Measurements from ENCODE around the gene UBR3.

Gene UBR3

DNA sequence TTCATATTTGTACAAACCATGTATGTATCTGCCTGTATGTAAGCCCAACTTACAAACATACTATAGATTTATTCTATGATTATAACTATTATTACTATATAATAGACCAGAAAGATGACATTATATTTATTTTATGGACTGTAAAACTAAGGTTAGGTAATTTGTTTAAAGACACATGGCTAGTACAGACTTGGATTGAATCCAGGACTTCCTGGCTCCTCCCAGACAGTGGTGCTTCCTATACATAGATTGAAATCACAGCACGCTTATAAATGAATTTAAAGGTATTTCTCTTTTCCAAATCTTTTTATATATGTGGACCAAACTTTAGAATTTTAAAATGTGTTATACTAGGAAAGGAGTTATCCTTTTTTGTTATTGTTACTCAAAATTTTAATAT, 199.1 kb downstream of the UBR3 start:
- Histone ChIP-seq H3K4me3 (ENCODE audit: low read length in 2 of 2) (no peak overlapping the region), H3K9ac (ENCODE audit: low read depth in 1 of 2, low read length in 2 of 2) (no peak overlapping the region), H3K27me3 (ENCODE audit: control insufficient read depth in 2 of 2, insufficient read depth in 2 of 2, low read length in 2 of 2) (no peaks in the 10 kb centered on the region), H3K9me3 (ENCODE audit: control insufficient read depth in 2 of 2, low read length in 2 of 2) (no peaks in the 10 kb centered on the region), H3K4me1 (ENCODE audit: control insufficient read depth in 2 of 2, insufficient read depth in 2 of 2, low read length in 2 of 2) (no peaks in the 10 kb centered on the region), H3K27ac (ENCODE audit: low read depth in 2 of 2, low read length in 2 of 2) (no peak overlapping the region), H3K36me3 (ENCODE audit: control insufficient read depth in 2 of 2, insufficient read depth in 2 of 2, low read length in 2 of 2) (no peaks in the 10 kb centered on the region)

DNA sequence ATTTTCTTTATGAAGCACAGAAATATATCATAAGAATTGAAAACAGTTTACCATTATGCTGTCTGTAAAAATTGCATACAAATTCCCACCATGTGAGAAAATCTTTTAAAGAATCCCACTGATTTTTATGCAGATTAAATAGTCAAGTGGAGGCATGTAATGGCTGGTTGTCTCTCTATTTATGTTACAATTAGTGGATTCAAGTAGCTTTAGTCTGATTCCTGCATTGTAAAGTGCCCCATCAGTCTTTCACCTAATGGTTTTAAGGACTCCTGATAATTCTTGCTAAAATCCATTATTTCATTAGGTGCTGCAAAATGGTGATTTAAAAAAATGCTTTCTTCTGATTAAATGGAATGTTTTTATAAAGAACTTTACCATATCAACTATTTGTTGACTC, 202.3 kb downstream of the UBR3 start:
- Histone ChIP-seq H3K9ac (ENCODE audit: low read depth in 1 of 2, low read length in 2 of 2) (no peak overlapping the region), H3K9me3 (ENCODE audit: control insufficient read depth in 2 of 2, low read length in 2 of 2) (no peaks in the 10 kb centered on the region), H3K36me3 (ENCODE audit: control insufficient read depth in 2 of 2, insufficient read depth in 2 of 2, low read length in 2 of 2) (peaks cover 0 to 6% of the 10 kb centered on the region in 2 donors), H3K4me3 (ENCODE audit: low read length in 2 of 2) (no peak overlapping the region), H3K27me3 (ENCODE audit: control insufficient read depth in 2 of 2, insufficient read depth in 2 of 2, low read length in 2 of 2) (no peaks in the 10 kb centered on the region), H3K4me1 (ENCODE audit: control insufficient read depth in 2 of 2, insufficient read depth in 2 of 2, low read length in 2 of 2) (no peaks in the 10 kb centered on the region), H3K27ac (ENCODE audit: low read depth in 2 of 2, low read length in 2 of 2) (no peak overlapping the region)

DNA sequence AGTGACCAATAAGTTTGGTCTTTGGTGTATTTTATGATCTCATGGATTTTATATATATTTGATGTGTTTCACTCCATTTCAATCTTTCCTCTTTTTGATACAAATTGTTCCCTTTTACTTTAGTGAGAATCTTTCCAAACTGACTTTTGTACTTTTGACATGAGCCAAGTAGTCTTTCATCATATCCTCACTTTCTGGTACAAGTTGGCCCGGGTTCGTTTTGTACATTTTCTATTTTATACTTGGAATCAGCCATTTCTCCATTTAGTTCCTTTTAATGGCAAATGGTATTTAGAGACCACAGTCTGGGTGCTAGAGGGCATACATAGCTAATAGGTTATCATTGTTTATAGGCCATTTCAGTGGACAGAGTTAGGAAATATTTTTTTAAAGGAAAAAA, 202.8 kb downstream of the UBR3 start:
- Histone ChIP-seq H3K36me3 (ENCODE audit: control insufficient read depth in 2 of 2, insufficient read depth in 2 of 2, low read length in 2 of 2) (peaks cover 0 to 6% of the 10 kb centered on the region in 2 donors), H3K4me1 (ENCODE audit: control insufficient read depth in 2 of 2, insufficient read depth in 2 of 2, low read length in 2 of 2) (no peaks in the 10 kb centered on the region), H3K27ac (ENCODE audit: low read depth in 2 of 2, low read length in 2 of 2) (no peak overlapping the region), H3K9me3 (ENCODE audit: control insufficient read depth in 2 of 2, low read length in 2 of 2) (no peaks in the 10 kb centered on the region), H3K4me3 (ENCODE audit: low read length in 2 of 2) (no peak overlapping the region), H3K27me3 (ENCODE audit: control insufficient read depth in 2 of 2, insufficient read depth in 2 of 2, low read length in 2 of 2) (no peaks in the 10 kb centered on the region), H3K9ac (ENCODE audit: low read depth in 1 of 2, low read length in 2 of 2) (no peak overlapping the region)

DNA sequence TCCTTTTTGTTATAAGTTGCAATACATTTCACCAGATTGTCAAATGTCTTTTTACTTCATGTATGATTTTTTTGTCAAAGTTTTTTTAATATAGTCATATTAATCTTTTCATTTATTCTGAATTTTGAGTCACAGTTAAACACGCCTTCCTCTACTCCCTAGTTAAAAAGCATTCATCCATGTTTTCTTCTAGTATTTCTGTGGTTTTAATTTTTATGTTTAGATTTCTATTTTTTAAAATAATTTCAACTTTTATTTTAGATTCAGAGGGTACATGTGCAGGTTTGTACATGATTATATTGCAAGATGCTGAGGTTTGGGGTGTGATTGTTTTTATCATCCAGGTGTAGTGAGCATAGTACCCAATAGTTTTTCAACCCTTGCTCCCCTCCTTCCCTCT, 204.0 kb downstream of the UBR3 start:
- H3K4me3 ChIP-seq (ENCODE audit: low read length in 2 of 2): no peak overlapping the region
- H3K27me3 ChIP-seq (ENCODE audit: control insufficient read depth in 2 of 2, insufficient read depth in 2 of 2, low read length in 2 of 2): no peaks in the 10 kb centered on the region
- H3K9ac ChIP-seq (ENCODE audit: low read depth in 1 of 2, low read length in 2 of 2): no peak overlapping the region
- H3K9me3 ChIP-seq (ENCODE audit: control insufficient read depth in 2 of 2, low read length in 2 of 2): no peaks in the 10 kb centered on the region
- no peaks in the 10 kb centered on the region for H3K4me1 ChIP-seq (ENCODE audit: control insufficient read depth in 2 of 2, insufficient read depth in 2 of 2, low read length in 2 of 2)
- no peak overlapping the region for H3K27ac ChIP-seq (ENCODE audit: low read depth in 2 of 2, low read length in 2 of 2)
- peaks cover 0 to 6% of the 10 kb centered on the region in 2 donors for H3K36me3 ChIP-seq (ENCODE audit: control insufficient read depth in 2 of 2, insufficient read depth in 2 of 2, low read length in 2 of 2)

DNA sequence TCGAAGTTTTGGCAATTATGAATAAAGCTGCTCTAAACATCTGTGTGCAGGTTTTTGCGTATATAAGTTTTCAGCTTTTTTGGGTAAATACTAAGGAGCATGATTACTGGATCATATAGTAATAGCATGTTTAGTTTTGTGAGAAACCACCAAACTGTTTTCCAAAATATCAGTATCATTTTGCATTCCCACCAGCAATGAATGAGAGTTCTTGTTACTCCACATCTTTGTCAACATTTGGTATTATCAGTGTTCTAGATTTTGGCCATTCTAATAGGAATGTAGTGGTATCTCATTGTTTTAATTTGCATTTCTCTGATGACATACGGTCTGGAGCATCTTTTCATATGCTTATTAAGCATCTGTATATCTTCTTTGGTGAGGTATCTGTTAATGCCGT, 207.3 kb downstream of the UBR3 start:
- Histone ChIP-seq H3K4me3 (ENCODE audit: low read length in 2 of 2) (no peak overlapping the region), H3K36me3 (ENCODE audit: control insufficient read depth in 2 of 2, insufficient read depth in 2 of 2, low read length in 2 of 2) (peaks cover 0 to 6% of the 10 kb centered on the region in 2 donors), H3K27ac (ENCODE audit: low read depth in 2 of 2, low read length in 2 of 2) (no peak overlapping the region), H3K4me1 (ENCODE audit: control insufficient read depth in 2 of 2, insufficient read depth in 2 of 2, low read length in 2 of 2) (no peaks in the 10 kb centered on the region), H3K9me3 (ENCODE audit: control insufficient read depth in 2 of 2, low read length in 2 of 2) (no peaks in the 10 kb centered on the region), H3K9ac (ENCODE audit: low read depth in 1 of 2, low read length in 2 of 2) (no peak overlapping the region), H3K27me3 (ENCODE audit: control insufficient read depth in 2 of 2, insufficient read depth in 2 of 2, low read length in 2 of 2) (no peaks in the 10 kb centered on the region)

DNA sequence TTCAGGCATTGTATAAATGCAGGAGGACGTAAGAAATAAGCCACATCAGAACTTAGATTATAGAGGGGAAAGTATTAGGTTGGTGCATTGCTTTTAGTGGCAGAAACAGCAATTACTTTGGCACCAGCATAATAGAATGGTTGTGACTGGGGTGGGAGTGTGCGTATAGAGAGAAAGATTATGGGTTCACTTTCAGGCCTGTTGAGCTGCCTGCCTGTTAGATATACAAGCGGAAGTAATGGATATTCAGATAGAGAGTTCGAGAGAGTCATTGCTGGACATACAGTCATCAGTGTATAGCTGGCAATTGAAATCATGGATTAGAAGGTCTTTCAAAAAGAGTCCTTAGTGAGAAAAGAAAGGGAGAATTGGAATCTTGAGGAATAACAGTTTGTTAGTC, 211.5 kb downstream of the UBR3 start:
- no peaks in the 10 kb centered on the region for H3K9me3 ChIP-seq (ENCODE audit: control insufficient read depth in 2 of 2, low read length in 2 of 2)
- no peak overlapping the region for H3K27ac ChIP-seq (ENCODE audit: low read depth in 2 of 2, low read length in 2 of 2)
- no peaks in the 10 kb centered on the region for H3K4me1 ChIP-seq (ENCODE audit: control insufficient read depth in 2 of 2, insufficient read depth in 2 of 2, low read length in 2 of 2)
- no peak overlapping the region for H3K4me3 ChIP-seq (ENCODE audit: low read length in 2 of 2)
- no peak overlapping the region for H3K9ac ChIP-seq (ENCODE audit: low read depth in 1 of 2, low read length in 2 of 2)
- peaks cover 3 to 10% of the 10 kb centered on the region in 2 donors for H3K36me3 ChIP-seq (ENCODE audit: control insufficient read depth in 2 of 2, insufficient read depth in 2 of 2, low read length in 2 of 2)
- no peaks in the 10 kb centered on the region for H3K27me3 ChIP-seq (ENCODE audit: control insufficient read depth in 2 of 2, insufficient read depth in 2 of 2, low read length in 2 of 2)

DNA sequence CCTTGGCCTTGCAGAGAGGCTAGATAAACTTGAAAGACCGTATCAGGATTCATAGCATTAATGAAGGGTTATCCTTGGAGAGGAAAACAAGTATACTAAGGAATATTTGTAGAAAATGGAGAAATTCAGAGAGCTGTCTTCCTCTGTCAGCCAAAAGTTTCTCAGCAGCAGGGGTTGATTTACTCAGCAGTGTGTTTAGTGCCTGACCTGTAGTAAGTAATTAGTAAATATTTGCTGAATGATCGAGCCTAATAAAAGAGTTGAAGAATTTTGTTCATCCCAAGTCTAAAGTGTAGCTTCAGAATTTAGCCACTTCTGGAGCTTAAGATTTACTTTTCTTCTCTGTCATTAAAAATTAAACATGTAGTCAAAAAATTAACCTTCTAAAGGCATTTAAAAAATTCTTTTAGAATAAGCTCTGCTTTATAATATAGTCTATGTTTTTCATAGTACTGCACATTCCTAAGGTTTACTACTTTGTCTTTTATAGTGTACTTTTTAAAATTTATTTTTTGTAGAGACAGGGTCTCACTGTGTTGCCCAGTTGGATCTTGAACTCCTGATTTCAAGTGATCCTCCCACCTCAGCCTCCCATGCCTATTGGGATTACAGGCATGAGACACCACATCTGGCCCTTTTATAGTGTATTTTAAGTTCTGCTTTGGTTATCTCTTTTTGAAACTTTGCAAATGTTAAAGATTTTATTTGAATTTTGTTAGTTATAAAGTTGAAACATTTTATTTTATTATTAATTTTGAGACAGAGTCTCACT, 212.3 kb downstream of the UBR3 start:
- no peak overlapping the region for H3K27ac ChIP-seq (ENCODE audit: low read depth in 2 of 2, low read length in 2 of 2)
- no peak overlapping the region for H3K9ac ChIP-seq (ENCODE audit: low read depth in 1 of 2, low read length in 2 of 2)
- H3K4me3 ChIP-seq (ENCODE audit: low read length in 2 of 2): no peak overlapping the region
- H3K27me3 ChIP-seq (ENCODE audit: control insufficient read depth in 2 of 2, insufficient read depth in 2 of 2, low read length in 2 of 2): no peaks in the 10 kb centered on the region
- H3K36me3 ChIP-seq (ENCODE audit: control insufficient read depth in 2 of 2, insufficient read depth in 2 of 2, low read length in 2 of 2): peaks cover 3 to 4% of the 10 kb centered on the region in 2 donors
- H3K4me1 ChIP-seq (ENCODE audit: control insufficient read depth in 2 of 2, insufficient read depth in 2 of 2, low read length in 2 of 2): no peaks in the 10 kb centered on the region
- no peaks in the 10 kb centered on the region for H3K9me3 ChIP-seq (ENCODE audit: control insufficient read depth in 2 of 2, low read length in 2 of 2)

DNA sequence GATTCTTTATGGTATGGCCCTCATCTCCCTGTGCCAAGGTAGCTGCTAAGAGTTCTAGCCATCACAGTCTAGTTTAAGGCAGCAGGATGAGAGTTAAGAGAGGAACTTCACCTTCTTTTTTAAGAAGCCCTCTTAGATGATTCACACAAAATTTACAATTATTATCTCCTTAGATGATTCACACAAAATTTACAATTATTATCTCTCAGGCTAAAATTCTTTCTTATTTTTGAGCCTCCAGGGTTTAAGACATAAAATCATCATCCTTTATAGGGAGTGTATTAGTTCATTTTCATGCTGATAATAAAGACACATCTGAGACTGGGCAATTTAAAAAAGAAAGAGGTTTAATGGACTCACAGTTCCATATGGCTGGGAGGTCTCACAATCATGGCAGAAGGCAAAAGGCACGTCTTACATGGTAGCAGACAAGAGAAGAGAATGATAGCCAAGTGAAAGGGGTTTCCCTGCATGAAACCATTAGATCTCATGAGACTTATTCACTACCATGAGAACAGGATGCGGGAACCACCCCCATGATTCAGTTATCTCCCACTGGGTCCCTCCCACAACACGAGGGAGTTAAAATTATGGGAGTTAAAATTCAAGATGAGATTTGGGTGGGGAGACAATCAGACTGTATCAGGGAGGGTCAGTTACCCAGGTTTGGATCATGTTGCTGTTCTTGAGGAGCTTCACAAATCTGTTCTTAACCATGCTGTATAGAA, 217.7 kb downstream of the UBR3 start:
- Histone ChIP-seq H3K36me3 (ENCODE audit: control insufficient read depth in 2 of 2, insufficient read depth in 2 of 2, low read length in 2 of 2) (peaks cover 3 to 4% of the 10 kb centered on the region in 2 donors), H3K9ac (ENCODE audit: low read depth in 1 of 2, low read length in 2 of 2) (no peak overlapping the region), H3K4me3 (ENCODE audit: low read length in 2 of 2) (no peak overlapping the region), H3K4me1 (ENCODE audit: control insufficient read depth in 2 of 2, insufficient read depth in 2 of 2, low read length in 2 of 2) (no peaks in the 10 kb centered on the region), H3K9me3 (ENCODE audit: control insufficient read depth in 2 of 2, low read length in 2 of 2) (no peaks in the 10 kb centered on the region), H3K27me3 (ENCODE audit: control insufficient read depth in 2 of 2, insufficient read depth in 2 of 2, low read length in 2 of 2) (no peaks in the 10 kb centered on the region), H3K27ac (ENCODE audit: low read depth in 2 of 2, low read length in 2 of 2) (no peak overlapping the region)

DNA sequence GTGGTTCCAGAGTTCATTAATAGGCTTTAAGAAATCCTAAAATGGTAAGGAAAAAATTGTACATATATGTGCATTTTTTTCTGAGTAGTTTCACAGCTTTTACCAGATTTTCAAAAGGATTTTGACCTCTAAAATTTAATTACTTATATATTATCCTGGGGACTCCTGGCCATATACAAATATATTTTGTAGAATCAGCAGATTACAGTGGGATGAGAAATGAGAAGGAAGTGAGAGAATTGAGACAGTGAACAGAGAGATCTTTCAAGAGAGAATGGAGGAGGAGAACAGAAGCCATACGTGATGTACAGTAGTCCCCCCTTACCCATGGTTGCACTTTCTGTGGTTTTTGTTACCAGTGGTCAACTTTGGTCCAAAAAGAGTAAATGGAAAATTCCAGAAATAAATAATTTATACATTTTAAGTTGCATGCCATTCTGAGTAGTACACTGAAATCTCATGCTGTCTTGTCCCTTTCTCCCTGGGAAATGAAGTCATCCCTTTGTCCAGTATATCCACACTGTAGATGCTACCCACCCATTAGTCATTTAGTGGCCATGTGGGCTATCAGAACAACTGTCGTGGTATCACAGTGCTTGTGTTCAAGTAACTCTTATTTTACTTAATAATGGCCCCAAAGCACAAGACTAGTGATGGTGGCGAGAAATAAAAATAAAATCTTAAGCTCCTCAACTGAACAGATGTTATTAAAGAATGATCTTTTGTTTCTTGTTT, 220.2 kb downstream of the UBR3 start:
- Histone ChIP-seq H3K4me3 (ENCODE audit: low read length in 2 of 2) (no peak overlapping the region), H3K27me3 (ENCODE audit: control insufficient read depth in 2 of 2, insufficient read depth in 2 of 2, low read length in 2 of 2) (no peaks in the 10 kb centered on the region), H3K4me1 (ENCODE audit: control insufficient read depth in 2 of 2, insufficient read depth in 2 of 2, low read length in 2 of 2) (no peaks in the 10 kb centered on the region), H3K27ac (ENCODE audit: low read depth in 2 of 2, low read length in 2 of 2) (no peak overlapping the region), H3K9ac (ENCODE audit: low read depth in 1 of 2, low read length in 2 of 2) (no peak overlapping the region), H3K36me3 (ENCODE audit: control insufficient read depth in 2 of 2, insufficient read depth in 2 of 2, low read length in 2 of 2) (peaks cover 2 to 4% of the 10 kb centered on the region in 2 donors), H3K9me3 (ENCODE audit: control insufficient read depth in 2 of 2, low read length in 2 of 2) (no peaks in the 10 kb centered on the region)

DNA sequence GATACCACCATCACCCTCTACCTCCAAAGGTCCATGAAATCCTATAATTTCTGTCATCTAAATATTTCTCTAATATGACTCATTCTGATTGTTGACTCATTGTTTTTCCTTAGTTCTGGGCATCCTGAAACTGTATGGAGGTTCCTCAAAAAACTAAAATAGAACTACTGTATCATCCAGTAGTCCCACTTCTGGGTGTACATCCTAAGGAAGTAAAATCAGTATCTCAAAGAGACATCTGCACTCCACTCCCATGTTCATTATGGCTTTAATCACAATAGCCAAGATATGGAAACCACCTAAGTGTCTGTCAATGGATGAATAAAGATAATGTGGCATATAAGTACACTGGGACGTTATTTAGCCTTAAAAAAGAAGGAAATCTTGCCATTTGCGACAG, 224.9 kb downstream of the UBR3 start:
- Histone ChIP-seq H3K27ac (ENCODE audit: low read depth in 2 of 2, low read length in 2 of 2) (no peak overlapping the region), H3K9me3 (ENCODE audit: control insufficient read depth in 2 of 2, low read length in 2 of 2) (no peaks in the 10 kb centered on the region), H3K27me3 (ENCODE audit: control insufficient read depth in 2 of 2, insufficient read depth in 2 of 2, low read length in 2 of 2) (no peaks in the 10 kb centered on the region), H3K4me1 (ENCODE audit: control insufficient read depth in 2 of 2, insufficient read depth in 2 of 2, low read length in 2 of 2) (no peaks in the 10 kb centered on the region), H3K9ac (ENCODE audit: low read depth in 1 of 2, low read length in 2 of 2) (no peak overlapping the region), H3K36me3 (ENCODE audit: control insufficient read depth in 2 of 2, insufficient read depth in 2 of 2, low read length in 2 of 2) (peaks cover 5 to 6% of the 10 kb centered on the region in 2 donors), H3K4me3 (ENCODE audit: low read length in 2 of 2) (no peak overlapping the region)

Data from mucosa of rectum (tissue), 2 donors.